ENCODE measurements around the gene PLGRKT. TPM values are rescaled to one million over a fixed set of nuclear protein-coding genes. Genes with fewer than 3 reads are reported as not detected.
"Not testable (repeated sequence)": the region's sequence is repeated elsewhere in the genome, so short reads cannot be mapped to it uniquely, and the experiment has no call there.

Gene PLGRKT
- total and polyA plus RNA-seq, 2 experiments from 2014 or later: 13.1 to 31.5 TPM

- Histone ChIP-seq H3K4me1 (ENCODE audit: insufficient read depth) (no peaks in the 10 kb centered on the region), H3K27ac (ENCODE audit: low read depth) (no peak overlapping the region), H3K79me2 (replicated peaks; ENCODE audit: insufficient read depth) (no peaks in the 10 kb centered on the region), H4K20me1 (replicated peaks; ENCODE audit: insufficient read depth) (no peaks in the 10 kb centered on the region), H3K27me3 (ENCODE audit: insufficient read depth) (no peaks in the 10 kb centered on the region), H3K36me3 (ENCODE audit: insufficient read depth) (0 out of 2 replicates have a peak, but pooled peaks cover 6% of the 10 kb centered on the region), H3K4me2 (no peak overlapping the region), H3K4me3 (no peak overlapping the region), H3K9me2 (ENCODE audit: insufficient read depth) (no peaks in the 10 kb centered on the region), H3F3A (replicated peaks; ENCODE audit: low read depth) (no peaks in the 10 kb centered on the region), H2AFZ (no peak overlapping the region)
- H3K4me1 Mint-ChIP-seq: peaks cover 5% of the 10 kb centered on the region; the same call in 1 of the 3 replicates
- TF ChIP-seq CTCF (conservative IDR thresholded peaks at IDR 0.05; ENCODE audit: low read depth in 2 of 2) (no peak), ZNF114 (CRISPR knock-in tag; IDR thresholded peaks at IDR 0.05) (no peak), EZH2 (IDR thresholded peaks at IDR 0.05; ENCODE audit: low read depth, unreplicated experiment) (no peak), NANOG (IDR thresholded peaks at IDR 0.05; ENCODE audit: borderline replicate concordance) (no peak), ZNF462 (CRISPR knock-in tag; IDR thresholded peaks at IDR 0.05) (no peak), EZH2phosphoT487 (IDR thresholded peaks at IDR 0.05; ENCODE audit: unreplicated experiment) (no peak)
- peaks cover 2% of the 10 kb centered on the region; the same call in 1 of the 3 replicates for H3K36me3 Mint-ChIP-seq (ENCODE audit: low read depth)
- DNase-seq (ENCODE audit: low spot score) (no peak), ATAC-seq (no peak)
- H3K27ac Mint-ChIP-seq: no peak overlapping the region
- H3K27me3 Mint-ChIP-seq (ENCODE audit: insufficient read depth, low read depth, poor library complexity): peaks cover 2% of the 10 kb centered on the region
- H3K9me3 Mint-ChIP-seq: peaks cover 25% of the 10 kb centered on the region
- H3K4me3 Mint-ChIP-seq: no peak overlapping the region
Observed at GRCh38 chr9:5478206-5478605, 40.5 kb upstream of the PLGRKT start.

GRCh38 chr9:5475611-5476010 lies 37.9 kb upstream of the PLGRKT start:
- not testable (repeated sequence) for H3F3A ChIP-seq (replicated peaks; ENCODE audit: low read depth); H2AFZ ChIP-seq; H3K4me1 Mint-ChIP-seq; H3K4me2 ChIP-seq; H3K4me3 ChIP-seq; H3K4me3 Mint-ChIP-seq; H3K27ac ChIP-seq (ENCODE audit: low read depth); H4K20me1 ChIP-seq (replicated peaks; ENCODE audit: insufficient read depth); H3K79me2 ChIP-seq (replicated peaks; ENCODE audit: insufficient read depth); H3K27me3 Mint-ChIP-seq (ENCODE audit: insufficient read depth, low read depth, poor library complexity); ATAC-seq; H3K36me3 ChIP-seq (ENCODE audit: insufficient read depth); H3K4me1 ChIP-seq (ENCODE audit: insufficient read depth); H3K9me2 ChIP-seq (ENCODE audit: insufficient read depth); H3K27ac Mint-ChIP-seq; DNase-seq (ENCODE audit: low spot score); H3K27me3 ChIP-seq (ENCODE audit: insufficient read depth); H3K36me3 Mint-ChIP-seq (ENCODE audit: low read depth)
- peaks cover 25% of the 10 kb centered on the region for H3K9me3 Mint-ChIP-seq
